ENCODE data around the gene FAM237B.

FAM237B gene

GRCh38 chr7:90266808-90267207, 54.3 kb downstream of the FAM237B start:
- in situ Hi-C loops (cut with MboI; ENCODE audit: low sequenced_read_pairs, unreplicated experiment) = loop anchor here (10.0 kb wide), 1 partner anchor 112 kb away; the partner anchor contains the start of gene STEAP1

More at GRCh38 chr7:90266808-90267207, 54.3 kb downstream of the FAM237B start:
- DNase-seq (ENCODE audit: low spot score) = no peak
- no peak for TF ChIP-seq CTCF (IDR thresholded peaks at IDR 0.05; ENCODE audit: borderline replicate concordance, control extremely low read depth, extremely low read depth, insufficient read depth, missing control alignments)
